CD4-positive, alpha-beta memory T cell (primary cell): ENCODE measurements around the gene CYP17A1. TPM values are rescaled to one million over a fixed set of nuclear protein-coding genes. Genes with fewer than 3 reads are reported as not detected.

Experiments
- CTCF ChIA-PET: fragments of 350-600 bp; sonication (Branson Sonifier 250); formaldehyde crosslinking; loops from one replicate; lab custom pipeline; 2021; ENCODE audit warnings: inconsistent platforms; ENCODE audit not compliant: partially characterized antibody; lab: Charles Lee
- POLR2A ChIA-PET: fragments of 350-600 bp; sonication (Branson Sonifier 250); formaldehyde crosslinking; loops from one replicate; lab custom pipeline; 2021; ENCODE audit not compliant: partially characterized antibody; lab: Charles Lee
- DNase-seq, 5 donors: peaks; one replicate each; pipeline versions ENCODE4 v3.0.0 to v3.0.0-alpha.2; 2020 to 2022; ENCODE audit warnings: mixed read lengths in 1 of 5
- H3K27ac ChIP-seq: one replicate; pipeline ENCODE4 v1.7.0; 2013; ENCODE audit warnings: low read depth, low read length
- H3K27me3 ChIP-seq: 2 replicates; pipeline ENCODE4 v1.7.0; 2013; ENCODE audit warnings: mild to moderate bottlenecking, low read length, moderate library complexity; ENCODE audit not compliant: insufficient read depth
- H3K36me3 ChIP-seq: 2 replicates; pipeline ENCODE4 v1.7.0; 2013; ENCODE audit warnings: mild to moderate bottlenecking, low read length, moderate library complexity; ENCODE audit not compliant: insufficient read depth
- H3K4me1 ChIP-seq: 2 replicates; pipeline ENCODE4 v1.7.0; 2013; ENCODE audit warnings: mild to moderate bottlenecking, low read length, moderate library complexity; ENCODE audit not compliant: insufficient read depth
- H3K4me3 ChIP-seq, 2 donors: one replicate each; pipeline ENCODE4 v1.7.0; 2013; ENCODE audit warnings: low read length in 2 of 2, mild to moderate bottlenecking in 1 of 2
- H3K9me3 ChIP-seq, 2 donors: one replicate each; pipeline ENCODE4 v1.7.0; 2013; ENCODE audit warnings: low read length in 2 of 2, control low read depth in 1 of 2; ENCODE audit not compliant: control insufficient read depth in 1 of 2
- H3K27ac Mint-ChIP-seq, 7 donors: one replicate each; pipeline ENCODE4 v1.8.0; 2020 to 2021; ENCODE audit warnings: mixed read lengths in 7 of 7, mild to moderate bottlenecking in 6 of 7, inconsistent platforms in 3 of 7, moderate library complexity in 3 of 7
- H3K27me3 Mint-ChIP-seq, 2 donors: one replicate each; pipeline ENCODE4 v1.8.0; 2020 to 2021; ENCODE audit warnings: mixed read lengths in 2 of 2
- H3K36me3 Mint-ChIP-seq, 2 donors: one replicate each; pipeline ENCODE4 v1.8.0; 2020 to 2021; ENCODE audit warnings: mixed read lengths in 2 of 2, inconsistent platforms in 1 of 2, mild to moderate bottlenecking in 1 of 2
- H3K4me1 Mint-ChIP-seq, 4 donors: one replicate each; pipeline ENCODE4 v1.8.0; 2020 to 2021; ENCODE audit warnings: mixed read lengths in 4 of 4, mild to moderate bottlenecking in 1 of 4
- H3K4me3 Mint-ChIP-seq, 8 donors: one replicate each; pipeline ENCODE4 v1.8.0; 2020 to 2021; ENCODE audit warnings: mixed read lengths in 8 of 8, mild to moderate bottlenecking in 7 of 8, moderate library complexity in 6 of 8, inconsistent platforms in 3 of 8
- H3K9me3 Mint-ChIP-seq, 8 donors: one replicate each; pipeline ENCODE4 v1.8.0; 2020 to 2021; ENCODE audit warnings: mixed read lengths in 8 of 8, mild to moderate bottlenecking in 5 of 8, inconsistent platforms in 3 of 8, moderate library complexity in 1 of 8
- intact Hi-C: fragments of 100-400 bp; cut with micrococcal nuclease; formaldehyde crosslinking; loops from one replicate; pipeline ENCODE4 v1.15.1; 2023
- polyA plus RNA-seq, 2 donors: library from polyadenylated mRNA; unstranded; fragments of 300-500 nt; fragmentation: Illumina TruSeq; gene quantifications; one replicate each; pipeline ENCODE4 v1.2.3, GENCODE V29; 2021
- total RNA-seq, 2 experiments: library from RNA; stranded (reverse); gene quantifications; one replicate each; pipeline ENCODE4 v1.2.3, GENCODE V29; 2021

CYP17A1 gene
- total and polyA plus RNA-seq, 4 experiments from 2014 or later, result not detected

- H3K4me1 Mint-ChIP-seq, result peaks cover 0 to 10% (median 0%) of the 10 kb centered on the region in 4 donors
- H3K36me3 ChIP-seq, result peaks cover 46% of the 10 kb centered on the region
- ChIA-PET CTCF (interaction anchor here (0.6 kb wide), 1 partner anchor 12 kb away, joined by 5 read pairs; no protein-coding TSS in a partner anchor), POLR2A (no interaction called here)
- peaks cover 31 to 45% of the 10 kb centered on the region in 2 donors for H3K36me3 Mint-ChIP-seq
- H3K4me3 ChIP-seq, result no peak overlapping the region
- no peaks in the 10 kb centered on the region for H3K4me1 ChIP-seq
- no peak for DNase-seq
- no peaks in the 10 kb centered on the region for H3K9me3 ChIP-seq
- H3K4me3 Mint-ChIP-seq, result no peak overlapping the region
- no peak overlapping the region for H3K27ac Mint-ChIP-seq
- H3K9me3 Mint-ChIP-seq, result no peaks in the 10 kb centered on the region
- no peak overlapping the region for H3K27ac ChIP-seq
- no peaks in the 10 kb centered on the region for H3K27me3 ChIP-seq
- intact Hi-C loops, result no loop called here
- H3K27me3 Mint-ChIP-seq, result no peaks in the 10 kb centered on the region
These were observed 23.3 kb downstream of the CYP17A1 start for GRCh38 chr10:102813734-102814452.

DNA sequence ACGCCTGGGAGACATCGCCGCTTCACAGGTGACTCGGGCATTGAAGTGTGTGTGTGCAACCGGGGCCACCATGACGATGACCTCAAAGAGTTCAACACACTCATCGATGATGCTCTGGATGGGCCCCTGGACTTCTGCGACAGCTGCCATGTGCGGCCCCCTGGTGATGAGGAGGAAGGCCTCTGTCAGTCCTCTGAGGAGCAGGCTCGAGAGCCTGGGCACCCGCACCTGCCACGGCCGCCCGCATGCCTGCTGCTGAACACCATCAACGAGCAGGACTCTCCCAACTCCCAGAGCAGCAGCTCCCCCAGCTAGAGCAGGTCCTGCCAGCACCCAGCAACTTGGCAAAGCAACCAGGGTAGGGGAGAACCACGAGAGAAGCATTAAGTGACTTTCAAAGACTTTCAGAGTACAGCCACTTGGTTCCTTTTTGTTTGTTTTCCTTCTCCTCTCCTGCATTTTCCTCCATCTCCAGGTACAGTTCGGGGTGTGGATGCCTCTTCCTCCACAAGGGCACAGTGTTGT is 24.1 kb downstream of the CYP17A1 start:
- no peaks in the 10 kb centered on the region for H3K9me3 Mint-ChIP-seq
- H3K36me3 Mint-ChIP-seq, result peaks cover 38 to 51% of the 10 kb centered on the region in 2 donors
- Histone ChIP-seq H3K4me1 (no peaks in the 10 kb centered on the region), H3K27me3 (no peaks in the 10 kb centered on the region), H3K27ac (no peak overlapping the region), H3K36me3 (peaks cover 46% of the 10 kb centered on the region), H3K9me3 (no peaks in the 10 kb centered on the region), H3K4me3 (no peak overlapping the region)
- ChIA-PET CTCF (interaction anchor here (1.0 kb wide), 1 partner anchor 431 kb away, joined by 3 read pairs; no protein-coding TSS in a partner anchor), POLR2A (no interaction called here)
- H3K4me3 Mint-ChIP-seq, result no peak overlapping the region
- H3K27ac Mint-ChIP-seq, result no peak overlapping the region
- intact Hi-C loops, result no loop called here
- no peaks in the 10 kb centered on the region for H3K27me3 Mint-ChIP-seq
- no peak for DNase-seq
- peaks cover 0 to 10% (median 2%) of the 10 kb centered on the region in 4 donors for H3K4me1 Mint-ChIP-seq

GRCh38 chr10:102812231-102812876 is 24.9 kb downstream of the CYP17A1 start:
- Histone ChIP-seq H3K4me3 (no peak overlapping the region), H3K36me3 (peaks cover 46% of the 10 kb centered on the region)
- no peak overlapping the region for H3K4me3 Mint-ChIP-seq

GRCh38 chr10:102811346-102811745 is 25.9 kb downstream of the CYP17A1 start:
- POLR2A ChIA-PET, result no interaction called here
- no peak for DNase-seq
- Mint-ChIP-seq H3K36me3 (peaks cover 38 to 55% of the 10 kb centered on the region in 2 donors), H3K9me3 (no peaks in the 10 kb centered on the region), H3K4me3 (no peak overlapping the region), H3K27ac (peak overlapping the region in 1 of 7 donors; percentile 30), H3K27me3 (no peaks in the 10 kb centered on the region), H3K4me1 (peaks cover 1 to 10% (median 2%) of the 10 kb centered on the region in 4 donors)
- no peak overlapping the region for H3K4me3 ChIP-seq
- CTCF ChIA-PET, result no interaction called here
- no peaks in the 10 kb centered on the region for H3K27me3 ChIP-seq
- H3K36me3 ChIP-seq, result peaks cover 46% of the 10 kb centered on the region
- intact Hi-C loops, result no loop called here
- H3K9me3 ChIP-seq, result no peaks in the 10 kb centered on the region
- no peaks in the 10 kb centered on the region for H3K4me1 ChIP-seq
- no peak overlapping the region for H3K27ac ChIP-seq

More at GRCh38 chr10:102812231-102812876, 24.9 kb downstream of the CYP17A1 start:
- Histone ChIP-seq H3K27me3 (no peaks in the 10 kb centered on the region), H3K27ac (no peak overlapping the region), H3K9me3 (no peaks in the 10 kb centered on the region), H3K4me1 (no peaks in the 10 kb centered on the region)
- no peaks in the 10 kb centered on the region for H3K27me3 Mint-ChIP-seq
- intact Hi-C loops, result no loop called here
- peaks cover 38 to 51% of the 10 kb centered on the region in 2 donors for H3K36me3 Mint-ChIP-seq
- POLR2A ChIA-PET, result no interaction called here
- CTCF ChIA-PET, result interaction anchor here (1.0 kb wide), 1 partner anchor 432 kb away, joined by 3 read pairs; no protein-coding TSS in a partner anchor
- peaks cover 0 to 10% (median 2%) of the 10 kb centered on the region in 4 donors for H3K4me1 Mint-ChIP-seq
- no peaks in the 10 kb centered on the region for H3K9me3 Mint-ChIP-seq
- peak overlapping the region in 5 of 7 donors; percentile 13 to 88 (median 22) for H3K27ac Mint-ChIP-seq
- no peak for DNase-seq

DNA sequence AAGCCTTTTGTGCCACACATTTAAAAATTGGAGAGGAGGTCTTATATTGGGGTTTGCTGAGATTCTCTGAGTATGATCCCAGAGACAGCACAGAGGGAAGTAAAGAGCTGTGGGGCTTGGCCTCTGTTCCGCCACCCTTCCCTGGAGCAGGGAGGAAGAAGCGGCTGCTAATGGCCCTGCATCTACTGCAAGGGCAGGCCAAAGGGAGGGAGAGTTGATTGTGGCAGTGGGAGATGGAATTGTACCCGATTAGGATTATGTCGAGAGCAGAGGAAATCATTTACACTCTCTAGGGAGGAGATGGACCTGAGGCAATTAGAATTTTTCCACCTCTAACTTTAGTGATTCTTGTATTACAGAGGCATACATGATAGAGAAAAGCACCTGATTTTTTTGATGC is 28.8 kb downstream of the CYP17A1 start:
- DNase-seq, result no peak
- Mint-ChIP-seq H3K4me1 (peaks cover 6 to 15% (median 10%) of the 10 kb centered on the region in 4 donors), H3K27ac (peak overlapping the region in 3 of 7 donors; percentile 7 to 51 (median 32)), H3K36me3 (peaks cover 32 to 53% of the 10 kb centered on the region in 2 donors), H3K9me3 (no peaks in the 10 kb centered on the region), H3K4me3 (no peak overlapping the region), H3K27me3 (no peaks in the 10 kb centered on the region)
- Histone ChIP-seq H3K27ac (no peak overlapping the region), H3K4me3 (no peak overlapping the region), H3K9me3 (no peaks in the 10 kb centered on the region), H3K27me3 (no peaks in the 10 kb centered on the region), H3K4me1 (no peaks in the 10 kb centered on the region), H3K36me3 (peaks cover 37% of the 10 kb centered on the region)
- CTCF ChIA-PET, result no interaction called here
- POLR2A ChIA-PET, result no interaction called here
- intact Hi-C loops, result no loop called here

- peaks cover 17 to 39% (median 28%) of the 10 kb centered on the region in 4 donors for H3K4me1 Mint-ChIP-seq
- Histone ChIP-seq H3K9me3 (no peaks in the 10 kb centered on the region), H3K27ac (no peak overlapping the region), H3K27me3 (no peaks in the 10 kb centered on the region), H3K4me3 (no peak overlapping the region), H3K36me3 (peaks cover 21% of the 10 kb centered on the region), H3K4me1 (peaks cover 9% of the 10 kb centered on the region)
- intact Hi-C loops, result no loop called here
- ChIA-PET CTCF (interaction anchor here (0.6 kb wide), 2 partner anchors 32 to 51 kb away, joined by 3 read pairs; no protein-coding TSS in a partner anchor), POLR2A (no interaction called here)
- peaks cover 38 to 51% of the 10 kb centered on the region in 2 donors for H3K36me3 Mint-ChIP-seq
- no peaks in the 10 kb centered on the region for H3K27me3 Mint-ChIP-seq
- no peaks in the 10 kb centered on the region for H3K9me3 Mint-ChIP-seq
- DNase-seq, result no peak
- H3K4me3 Mint-ChIP-seq, result no peak overlapping the region
- peak overlapping the region in 6 of 7 donors; percentile 9 to 62 (median 28) for H3K27ac Mint-ChIP-seq
These were observed 32.7 kb downstream of the CYP17A1 start for GRCh38 chr10:102804382-102805055.
